HG02798 (cell line): ENCODE data around the gene XXYLT1.
"Not testable (repeated sequence)": the region's sequence is repeated elsewhere in the genome, so short reads cannot be mapped to it uniquely, and the experiment has no call there.

Experiments
- ATAC-seq: cut with Tn5 transposase; IDR thresholded peaks from one replicate; pipeline ENCODE4 v1.9.1; 2021; ENCODE audit warnings: mild to moderate bottlenecking; ENCODE audit not compliant: unreplicated experiment, poor library complexity

The XXYLT1 gene

DNA sequence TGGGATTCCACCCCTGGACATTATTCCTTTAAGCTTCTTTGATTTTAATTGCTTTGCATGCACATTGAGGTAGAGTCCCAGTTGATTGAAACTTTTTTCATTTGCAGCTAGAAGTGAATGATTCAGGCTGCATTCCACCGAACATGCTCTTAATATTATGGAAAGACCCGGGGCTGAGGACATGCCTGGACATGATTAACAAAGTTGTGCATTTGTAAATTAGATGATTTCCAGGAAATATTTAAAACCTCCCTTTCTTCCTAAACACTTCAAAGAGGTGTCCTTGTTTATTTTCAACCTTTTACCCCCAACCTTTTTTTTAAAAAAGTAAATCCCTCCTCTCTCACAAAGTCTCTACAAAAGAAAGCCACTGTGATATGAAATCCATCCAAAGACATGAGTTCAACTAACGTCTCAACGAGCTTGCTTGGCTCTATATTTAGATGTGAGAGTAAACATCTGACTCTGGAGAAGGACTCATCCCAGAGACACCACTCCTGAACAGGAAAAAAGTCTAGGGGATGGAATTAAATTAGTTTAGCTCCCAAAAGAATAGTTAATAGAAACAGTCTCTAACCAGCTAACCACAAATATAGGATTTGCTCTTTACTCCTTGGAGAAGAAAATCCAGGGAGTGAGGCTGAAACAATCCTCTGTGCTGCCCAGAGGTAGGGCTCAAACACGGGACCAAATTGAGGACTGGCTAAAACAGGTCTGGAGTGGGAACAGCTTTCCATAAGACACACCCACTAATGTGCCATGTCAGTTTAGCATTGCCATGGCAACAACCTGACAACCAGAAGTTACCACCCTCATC, 83.1 kb downstream of the XXYLT1 start:
- ATAC-seq = no peak

DNA sequence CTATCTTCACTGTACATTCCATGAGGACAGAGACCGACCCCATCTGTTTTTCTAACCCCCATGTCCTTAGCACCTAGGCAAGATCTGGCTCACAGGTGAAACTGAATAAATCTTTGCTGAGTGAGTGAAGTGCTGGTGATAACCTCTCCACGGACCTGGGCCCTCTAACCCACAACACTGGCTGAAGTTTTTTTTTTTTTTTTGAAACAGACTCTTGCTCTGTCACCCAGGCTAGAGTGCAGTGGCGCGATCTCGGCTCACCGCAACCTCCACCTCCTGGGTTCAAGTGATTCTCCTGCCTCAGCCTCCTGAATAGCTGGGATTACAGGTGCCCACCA, 84.3 kb downstream of the XXYLT1 start:
- ATAC-seq = not testable (repeated sequence)

- no peak for ATAC-seq
These were observed 84.8 kb downstream of the XXYLT1 start for GRCh38 chr3:195186041-195186709.

GRCh38 chr3:195185583-195185982, 85.4 kb downstream of the XXYLT1 start:
- ATAC-seq = no peak

DNA sequence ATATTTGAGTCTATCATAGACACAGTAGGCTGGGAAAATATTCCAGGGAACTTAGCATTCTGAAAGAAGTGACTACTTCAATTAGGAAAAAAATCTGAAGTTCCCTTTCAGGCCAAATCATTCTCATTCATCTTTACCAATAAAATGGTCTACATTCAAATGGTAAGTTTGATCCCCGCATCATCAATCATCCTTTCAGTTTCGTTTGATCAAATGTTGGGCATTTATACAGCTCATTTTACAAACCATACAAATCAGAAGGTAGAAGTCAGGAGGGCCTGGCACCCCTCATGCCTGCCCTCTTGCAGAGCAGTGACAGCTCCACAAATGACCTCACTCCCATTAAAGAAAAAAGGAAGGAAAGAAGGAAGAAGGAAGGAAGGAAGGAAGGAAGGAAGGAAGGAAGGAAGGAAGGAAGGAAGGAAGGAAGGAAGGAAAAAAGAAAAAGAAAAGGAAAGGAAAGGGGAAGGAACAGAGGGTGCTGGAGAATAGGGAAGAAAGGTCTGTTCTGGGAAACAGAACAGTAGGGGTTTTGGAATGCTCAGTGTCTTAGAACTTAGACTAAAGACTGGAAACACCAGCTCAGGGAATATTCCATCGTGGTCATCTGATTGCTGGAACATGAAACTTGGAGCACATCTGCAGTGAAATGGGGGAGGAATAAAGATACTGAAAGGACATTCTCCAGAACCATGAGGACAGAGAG, 86.1 kb downstream of the XXYLT1 start:
- no peak for ATAC-seq

DNA sequence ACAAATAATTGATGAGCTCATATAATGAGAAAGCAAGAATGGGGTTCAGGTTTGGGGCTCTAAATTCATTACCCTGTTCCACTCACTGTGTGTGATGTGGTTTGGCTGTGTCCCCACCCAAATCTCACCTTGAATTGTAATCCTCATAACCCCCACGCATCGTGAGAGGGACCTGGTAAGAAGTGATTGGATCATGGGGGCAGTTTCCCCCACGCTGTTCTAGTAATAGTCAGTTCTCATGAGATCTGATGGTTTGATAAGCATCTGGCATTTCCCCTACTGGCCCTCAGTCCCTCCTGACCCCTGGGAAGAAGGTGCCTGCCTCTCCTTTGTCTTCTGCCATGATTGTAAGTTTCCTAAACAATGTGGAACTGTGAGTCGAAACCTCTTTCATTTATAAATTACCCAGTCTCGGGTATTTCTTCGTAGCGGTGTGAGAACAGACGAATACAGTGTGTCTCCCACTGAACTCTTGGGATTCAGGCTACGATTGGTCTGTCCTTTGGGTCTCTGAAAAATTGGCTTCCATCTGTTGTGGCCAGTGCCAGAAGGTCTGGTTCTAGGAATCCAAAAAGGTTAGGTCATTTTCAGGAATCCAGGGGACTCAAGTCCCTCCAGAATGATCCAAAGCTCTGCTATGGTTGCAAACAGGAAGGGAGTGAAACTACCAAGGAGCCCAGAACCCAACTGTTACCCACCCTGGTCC, 87.7 kb downstream of the XXYLT1 start:
- no peak for ATAC-seq

DNA sequence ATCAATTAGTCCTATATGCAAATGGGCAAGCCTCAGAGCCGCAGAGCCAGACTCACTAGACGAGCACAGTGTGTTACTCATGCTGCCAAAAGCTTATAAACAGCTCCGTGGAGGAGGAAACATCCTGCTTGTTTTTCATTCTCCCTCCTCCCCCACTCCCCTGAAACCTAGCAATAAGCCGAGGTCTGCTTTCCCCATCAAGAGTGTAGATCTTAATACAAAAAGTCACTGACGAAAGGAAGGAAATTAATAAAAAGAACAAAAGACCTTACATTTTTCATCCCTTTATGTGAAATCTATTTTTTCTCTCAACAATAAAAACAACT, 88.5 kb downstream of the XXYLT1 start:
- ATAC-seq = no peak

DNA sequence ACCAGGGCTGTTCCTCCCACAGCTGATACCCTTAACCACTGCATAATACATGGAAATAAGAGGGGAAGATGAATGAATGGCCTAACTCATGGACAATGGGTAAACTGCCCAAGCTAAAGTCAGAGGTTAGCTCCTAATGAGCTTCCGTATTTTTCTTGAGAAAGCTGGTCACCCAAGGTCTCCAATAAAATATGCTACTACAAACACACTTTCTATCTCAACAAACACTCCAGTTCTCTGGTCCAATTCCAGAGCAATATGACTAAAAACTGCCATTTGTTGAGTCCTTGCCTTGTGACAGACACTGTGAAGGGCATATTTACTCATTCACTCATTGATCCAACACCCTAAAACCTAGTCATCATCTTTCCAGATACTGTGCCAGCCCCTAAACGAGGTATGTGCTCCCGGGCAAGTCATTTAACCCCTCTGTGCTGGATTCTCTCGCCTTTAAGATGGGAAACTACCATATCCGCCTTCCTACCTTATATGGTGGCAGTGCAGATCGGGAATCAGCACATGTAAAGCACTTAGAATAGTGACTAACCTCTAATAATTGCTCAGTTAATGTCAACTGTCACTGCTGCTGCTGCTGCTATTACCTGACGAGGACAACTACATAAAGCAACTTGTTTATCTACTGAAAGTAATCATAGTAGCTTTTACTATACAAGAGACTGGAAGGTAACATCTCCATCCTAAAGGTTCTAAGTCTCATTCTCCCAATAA, 89.1 kb downstream of the XXYLT1 start:
- no peak for ATAC-seq

GRCh38 chr3:195181113-195181498, 89.9 kb downstream of the XXYLT1 start:
- no peak for ATAC-seq

DNA sequence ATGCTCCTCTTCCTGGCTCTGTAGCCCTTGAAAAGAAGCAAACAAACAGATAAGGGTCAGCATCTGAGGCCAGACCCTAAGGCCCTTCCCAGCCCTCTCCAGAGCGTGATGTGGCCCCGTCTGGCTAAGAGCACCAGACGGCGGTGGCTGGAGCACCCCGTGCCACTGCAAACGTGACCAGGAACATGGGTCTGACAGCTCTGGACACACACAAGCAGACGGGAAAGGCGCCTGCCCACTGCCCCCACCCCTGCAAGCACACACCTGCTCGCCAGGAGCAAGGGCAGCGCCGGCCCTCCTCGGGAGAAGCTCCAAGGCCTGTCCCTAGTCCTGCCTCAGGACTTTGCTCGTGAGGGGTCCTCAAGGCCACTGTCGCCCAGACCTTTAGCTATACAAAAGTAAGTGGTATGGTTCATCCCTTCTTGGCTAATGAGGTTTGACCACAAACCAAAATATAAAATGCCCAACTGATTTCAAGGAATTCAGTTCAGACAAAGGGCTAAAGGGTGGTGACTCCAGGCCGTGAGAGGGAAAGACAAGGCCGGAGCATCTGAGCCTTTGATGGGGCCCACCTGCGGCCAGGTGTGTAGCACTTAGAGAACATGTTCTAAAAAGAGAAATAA, 90.4 kb downstream of the XXYLT1 start:
- ATAC-seq = no peak

- ATAC-seq = no peak
These were observed 91.0 kb downstream of the XXYLT1 start for GRCh38 chr3:195179776-195180489.

GRCh38 chr3:195178124-195178910, 92.6 kb downstream of the XXYLT1 start:
- no peak for ATAC-seq

GRCh38 chr3:195177422-195178123, 93.4 kb downstream of the XXYLT1 start:
- ATAC-seq = no peak

DNA sequence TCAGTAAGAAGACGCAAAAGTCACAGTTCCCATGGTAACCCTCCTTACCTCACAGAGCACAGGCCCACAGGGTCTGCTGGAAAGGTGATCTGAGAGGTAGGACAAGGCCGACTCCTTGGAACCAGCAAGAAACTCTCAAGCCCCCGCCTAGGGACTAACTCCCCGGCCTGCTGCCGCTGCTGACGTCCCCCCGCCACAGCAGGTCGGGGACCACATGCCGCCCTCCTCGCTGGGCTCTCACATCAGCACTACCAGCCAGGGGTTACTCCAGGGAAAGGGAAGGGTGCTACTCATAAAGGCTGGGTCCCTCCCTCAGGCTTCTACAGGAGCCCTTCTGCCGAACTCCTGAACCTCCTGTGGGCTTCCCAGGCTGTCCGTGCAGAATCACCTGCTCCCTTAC, 94.2 kb downstream of the XXYLT1 start:
- no peak for ATAC-seq

GRCh38 chr3:195175476-195176337, 95.3 kb downstream of the XXYLT1 start:
- ATAC-seq = no peak

DNA sequence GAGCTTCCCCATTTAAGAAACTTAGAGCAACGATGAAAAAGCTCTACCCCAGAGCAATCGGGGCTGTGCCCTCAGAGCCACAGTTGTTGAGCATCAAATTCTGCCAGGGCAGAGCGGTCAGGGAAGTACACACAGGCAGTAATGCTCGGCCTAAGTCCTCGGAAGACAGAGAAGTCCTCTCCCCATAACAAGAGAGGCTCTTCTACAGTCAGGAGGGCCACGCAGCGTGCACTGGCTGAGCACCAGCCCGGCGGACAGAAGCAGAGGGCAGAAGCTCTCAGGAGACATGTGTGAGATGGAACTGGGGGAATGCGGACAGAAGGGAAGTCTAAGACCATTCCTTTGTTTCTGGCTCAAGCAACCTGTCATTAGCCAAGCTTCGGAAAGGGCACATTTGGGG, 95.9 kb downstream of the XXYLT1 start:
- no peak for ATAC-seq

DNA sequence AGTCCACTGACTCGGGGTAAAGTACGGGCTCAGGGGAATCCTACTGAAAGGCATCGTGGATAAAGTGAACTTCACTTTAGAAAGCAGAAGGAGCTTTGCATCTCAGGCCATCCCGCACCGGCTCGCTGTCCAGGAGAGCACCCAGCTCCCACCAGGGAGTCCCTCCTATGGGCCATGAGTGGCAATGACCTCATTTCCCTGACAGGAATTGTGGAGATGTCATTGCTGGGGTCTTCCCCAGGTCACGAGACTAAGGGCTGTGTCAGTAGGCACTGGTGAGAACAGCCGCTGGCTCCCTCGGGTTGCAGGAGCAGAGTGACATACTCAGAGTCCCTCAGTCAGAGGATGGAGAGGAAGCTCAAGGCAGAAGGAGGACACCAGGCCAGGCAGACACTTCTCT, 97.3 kb downstream of the XXYLT1 start:
- no peak for ATAC-seq
